Measurements from ENCODE around the gene TBC1D23.

DNA sequence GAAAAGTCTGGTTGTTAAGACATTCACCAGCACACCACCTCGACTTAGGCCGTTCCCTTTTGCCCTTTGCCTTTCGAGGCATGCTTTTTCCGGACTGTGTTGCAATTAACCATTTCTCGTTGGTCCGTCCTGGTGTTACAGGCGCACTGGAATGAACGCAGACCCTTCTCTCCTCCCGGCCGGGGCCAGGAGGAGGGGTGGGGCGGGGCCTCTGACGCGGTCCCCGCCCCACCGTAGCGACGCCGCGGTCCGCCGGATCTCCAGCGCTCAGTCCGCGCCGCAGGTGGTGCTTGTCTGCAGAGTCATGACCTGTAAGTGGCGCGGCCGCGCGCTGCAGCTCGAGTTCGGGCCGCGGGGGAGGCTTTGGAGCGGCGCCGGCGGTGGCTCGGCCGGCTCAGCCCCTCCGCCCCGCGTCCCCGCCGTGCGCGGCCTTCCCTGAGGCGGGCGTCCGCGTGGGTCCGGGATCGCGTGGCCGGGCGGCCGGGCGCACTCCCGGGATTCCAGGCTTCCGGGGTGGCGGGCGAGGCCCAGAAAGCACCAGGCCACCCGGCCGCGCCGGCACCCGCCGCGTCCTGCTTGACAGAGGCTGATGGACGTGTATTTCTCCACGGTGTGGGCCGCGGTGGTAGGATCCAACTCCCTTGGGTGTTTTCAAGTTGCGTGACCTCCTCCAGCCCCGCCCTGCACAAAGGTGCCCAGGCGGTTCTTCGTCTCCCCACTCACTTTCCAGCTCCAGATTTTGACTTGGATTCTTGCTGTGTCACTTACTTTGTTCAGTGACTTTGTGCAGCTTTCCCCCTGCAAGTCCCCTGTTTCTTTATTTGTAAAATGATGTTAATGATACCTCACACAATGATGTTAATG, 73.9 kb downstream of the TBC1D23 start, which contains the start of gene NIT2:
- TF ChIP-seq, protein P1, sequence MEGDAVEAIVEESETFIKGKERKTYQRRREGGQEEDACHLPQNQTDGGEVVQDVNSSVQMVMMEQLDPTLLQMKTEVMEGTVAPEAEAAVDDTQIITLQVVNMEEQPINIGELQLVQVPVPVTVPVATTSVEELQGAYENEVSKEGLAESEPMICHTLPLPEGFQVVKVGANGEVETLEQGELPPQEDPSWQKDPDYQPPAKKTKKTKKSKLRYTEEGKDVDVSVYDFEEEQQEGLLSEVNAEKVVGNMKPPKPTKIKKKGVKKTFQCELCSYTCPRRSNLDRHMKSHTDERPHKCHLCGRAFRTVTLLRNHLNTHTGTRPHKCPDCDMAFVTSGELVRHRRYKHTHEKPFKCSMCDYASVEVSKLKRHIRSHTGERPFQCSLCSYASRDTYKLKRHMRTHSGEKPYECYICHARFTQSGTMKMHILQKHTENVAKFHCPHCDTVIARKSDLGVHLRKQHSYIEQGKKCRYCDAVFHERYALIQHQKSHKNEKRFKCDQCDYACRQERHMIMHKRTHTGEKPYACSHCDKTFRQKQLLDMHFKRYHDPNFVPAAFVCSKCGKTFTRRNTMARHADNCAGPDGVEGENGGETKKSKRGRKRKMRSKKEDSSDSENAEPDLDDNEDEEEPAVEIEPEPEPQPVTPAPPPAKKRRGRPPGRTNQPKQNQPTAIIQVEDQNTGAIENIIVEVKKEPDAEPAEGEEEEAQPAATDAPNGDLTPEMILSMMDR (conservative IDR thresholded peaks at IDR 0.05) = peak; percentile 12; the same call in 1 of the 2 replicates
- TF ChIP-seq ZFX (IDR thresholded peaks at IDR 0.05) = peak; percentile 93

Measured in C4-2B (cell line).